ENCODE measurements around the gene KCNAB1. TPM values are rescaled to one million over a fixed set of nuclear protein-coding genes. Genes with fewer than 3 reads are reported as not detected.

Gene KCNAB1
- total RNA-seq, 1 experiment from 2014 or later = not detected

DNA sequence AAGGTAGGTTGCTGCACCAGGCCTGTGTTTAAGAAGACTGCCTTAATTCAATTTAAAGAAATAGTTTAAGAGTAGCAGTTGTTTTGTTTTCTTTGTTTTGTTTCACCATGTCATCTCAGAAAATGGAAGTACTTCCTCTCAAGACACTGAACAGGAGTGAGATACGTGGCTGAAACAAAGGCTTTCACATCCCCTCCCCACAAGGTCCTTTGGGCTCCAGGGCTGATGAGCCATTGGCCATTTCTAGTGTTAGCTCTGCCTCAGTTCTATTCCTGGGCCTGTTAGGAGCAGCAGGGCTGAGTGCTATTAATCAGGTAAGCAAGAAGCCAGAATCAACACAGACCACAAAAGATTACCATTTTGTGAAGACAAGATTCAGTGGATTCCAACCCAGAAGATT is 132.8 kb downstream of the KCNAB1 start (continued):
- TF ChIP-seq EZH2phosphoT487 (IDR thresholded peaks at IDR 0.05; ENCODE audit: borderline replicate concordance) = no peak
- no peak for TF ChIP-seq ZNF274 (IDR thresholded peaks at IDR 0.05; ENCODE audit: low read depth, low read length)
- no peak for TF ChIP-seq ZFX (IDR thresholded peaks at IDR 0.05)

DNA sequence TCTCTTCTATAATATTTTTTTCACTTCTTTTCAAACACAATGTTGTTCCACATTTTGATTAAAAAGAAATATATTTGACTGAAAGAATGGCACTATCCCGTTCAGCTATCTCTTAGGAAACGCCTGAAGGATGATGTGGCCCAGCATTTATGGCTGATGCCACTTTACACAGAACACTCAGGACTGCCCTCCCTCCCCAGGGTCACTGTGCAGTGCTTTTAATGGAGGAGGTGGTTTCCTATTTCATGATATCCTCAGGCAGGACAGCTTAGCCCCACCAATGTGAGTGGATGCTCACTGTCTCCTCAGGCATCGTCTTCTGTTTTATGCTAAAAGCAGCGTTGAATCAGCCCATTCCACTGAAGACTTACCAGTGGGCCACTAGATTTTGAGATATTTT is 135.9 kb downstream of the KCNAB1 start:
- BruUV-seq (replicated peaks) = no TSS peak
- DNase-seq (ENCODE audit: low read depth, low spot score) = no peak
- H4K20me1 ChIP-seq (ENCODE audit: insufficient read depth) = no peaks in the 10 kb centered on the region
- no peaks in the 10 kb centered on the region for H3K79me2 ChIP-seq (ENCODE audit: insufficient read depth, low read length)
- no peak for TF ChIP-seq TCF7L2 (IDR thresholded peaks at IDR 0.05; ENCODE audit: borderline replicate concordance, extremely low read depth, insufficient read depth, insufficient read length)
- TF ChIP-seq EZH2 (IDR thresholded peaks at IDR 0.05) = no peak
- TF ChIP-seq EGR1 (IDR thresholded peaks at IDR 0.05; ENCODE audit: low read depth) = no peak
- TF ChIP-seq, protein P1, sequence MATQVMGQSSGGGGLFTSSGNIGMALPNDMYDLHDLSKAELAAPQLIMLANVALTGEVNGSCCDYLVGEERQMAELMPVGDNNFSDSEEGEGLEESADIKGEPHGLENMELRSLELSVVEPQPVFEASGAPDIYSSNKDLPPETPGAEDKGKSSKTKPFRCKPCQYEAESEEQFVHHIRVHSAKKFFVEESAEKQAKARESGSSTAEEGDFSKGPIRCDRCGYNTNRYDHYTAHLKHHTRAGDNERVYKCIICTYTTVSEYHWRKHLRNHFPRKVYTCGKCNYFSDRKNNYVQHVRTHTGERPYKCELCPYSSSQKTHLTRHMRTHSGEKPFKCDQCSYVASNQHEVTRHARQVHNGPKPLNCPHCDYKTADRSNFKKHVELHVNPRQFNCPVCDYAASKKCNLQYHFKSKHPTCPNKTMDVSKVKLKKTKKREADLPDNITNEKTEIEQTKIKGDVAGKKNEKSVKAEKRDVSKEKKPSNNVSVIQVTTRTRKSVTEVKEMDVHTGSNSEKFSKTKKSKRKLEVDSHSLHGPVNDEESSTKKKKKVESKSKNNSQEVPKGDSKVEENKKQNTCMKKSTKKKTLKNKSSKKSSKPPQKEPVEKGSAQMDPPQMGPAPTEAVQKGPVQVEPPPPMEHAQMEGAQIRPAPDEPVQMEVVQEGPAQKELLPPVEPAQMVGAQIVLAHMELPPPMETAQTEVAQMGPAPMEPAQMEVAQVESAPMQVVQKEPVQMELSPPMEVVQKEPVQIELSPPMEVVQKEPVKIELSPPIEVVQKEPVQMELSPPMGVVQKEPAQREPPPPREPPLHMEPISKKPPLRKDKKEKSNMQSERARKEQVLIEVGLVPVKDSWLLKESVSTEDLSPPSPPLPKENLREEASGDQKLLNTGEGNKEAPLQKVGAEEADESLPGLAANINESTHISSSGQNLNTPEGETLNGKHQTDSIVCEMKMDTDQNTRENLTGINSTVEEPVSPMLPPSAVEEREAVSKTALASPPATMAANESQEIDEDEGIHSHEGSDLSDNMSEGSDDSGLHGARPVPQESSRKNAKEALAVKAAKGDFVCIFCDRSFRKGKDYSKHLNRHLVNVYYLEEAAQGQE (IDR thresholded peaks at IDR 0.05; ENCODE audit: low read depth) = no peak
- TF ChIP-seq ZFX (IDR thresholded peaks at IDR 0.05) = no peak
- TF ChIP-seq YY1 (IDR thresholded peaks at IDR 0.05; ENCODE audit: extremely low read depth, insufficient replicate concordance, low read depth, low read length) = no peak
- TF ChIP-seq POLR2AphosphoS5 (IDR thresholded peaks at IDR 0.05; ENCODE audit: low read depth, low read length) = no peak
- H3K36me3 ChIP-seq (ENCODE audit: control insufficient read depth in 1 of 2, insufficient read depth in 2 of 2, low read length in 2 of 2) = no peaks in the 10 kb centered on the region
- H3K4me3 ChIP-seq (replicated peaks in 1 of 2; ENCODE audit: low read depth in 1 of 2, low read length in 2 of 2) = no peak overlapping the region
- ChIA-PET POLR2A (no interaction called here), CTCF (no interaction called here), RAD21 (ENCODE audit: low non-redundant PET in 1 of 2, low total read pairs in 2 of 2, uncharacterized antibody in 2 of 2, unreplicated experiment in 2 of 2) (no interaction called here)
- no peak overlapping the region for H3K9ac ChIP-seq (ENCODE audit: low read length)
- H3K4me2 ChIP-seq (ENCODE audit: low read length) = no peak overlapping the region
- no peaks in the 10 kb centered on the region for H3K4me1 ChIP-seq (ENCODE audit: control insufficient read depth in 1 of 2, insufficient read depth in 2 of 2, low read length in 2 of 2)
- no peaks in the 10 kb centered on the region for H3K27me3 ChIP-seq (ENCODE audit: insufficient read depth, low read length)
- H3K27ac ChIP-seq (ENCODE audit: low read depth, low read length) = no peak overlapping the region
- H2AFZ ChIP-seq (ENCODE audit: low read depth, low read length, poor library complexity, severe bottlenecking) = no peak overlapping the region
- H3K9me2 ChIP-seq (ENCODE audit: insufficient read depth) = no peaks in the 10 kb centered on the region
- ATAC-seq = no peak
- H3K9me3 ChIP-seq (ENCODE audit: control insufficient read depth in 1 of 2, insufficient read depth in 1 of 2, low read depth in 1 of 2, low read length in 2 of 2) = no peaks in the 10 kb centered on the region
- intact Hi-C loops (cut with micrococcal nuclease) = no loop called here

Data from HCT116 (cell line).